Activated CD4-positive, alpha-beta T cell treated with anti-CD3 and anti-CD28 coated beads, Interleukin-2, amount 50 U/mL, for 48 hours (primary cell): ENCODE data around the gene MAGEB3.

Experiments used
- DNase-seq, 2 experiments: peaks; one replicate each; pipeline ENCODE4 v3.0.0-alpha.2; 2020

Gene MAGEB3

DNA sequence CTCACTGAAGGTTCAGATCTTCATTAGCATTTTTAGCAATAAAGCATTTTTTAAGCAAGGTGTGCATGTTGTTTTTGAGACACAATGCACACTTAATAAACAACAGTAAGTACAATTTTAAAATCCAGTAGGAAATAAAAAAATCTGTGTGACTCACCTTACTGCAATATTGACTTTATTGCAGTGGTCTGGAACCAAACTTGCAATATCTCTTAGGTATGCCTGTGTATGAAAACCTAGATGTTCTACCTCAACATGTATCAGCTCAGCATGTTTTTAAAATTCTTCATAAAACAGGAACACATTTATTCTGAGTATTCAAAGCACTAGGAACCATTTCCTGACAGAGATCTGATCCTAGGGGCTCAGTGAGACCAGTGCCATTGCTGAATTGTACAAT, 52.1 kb downstream of the MAGEB3 start:
- DNase-seq: no peak

DNA sequence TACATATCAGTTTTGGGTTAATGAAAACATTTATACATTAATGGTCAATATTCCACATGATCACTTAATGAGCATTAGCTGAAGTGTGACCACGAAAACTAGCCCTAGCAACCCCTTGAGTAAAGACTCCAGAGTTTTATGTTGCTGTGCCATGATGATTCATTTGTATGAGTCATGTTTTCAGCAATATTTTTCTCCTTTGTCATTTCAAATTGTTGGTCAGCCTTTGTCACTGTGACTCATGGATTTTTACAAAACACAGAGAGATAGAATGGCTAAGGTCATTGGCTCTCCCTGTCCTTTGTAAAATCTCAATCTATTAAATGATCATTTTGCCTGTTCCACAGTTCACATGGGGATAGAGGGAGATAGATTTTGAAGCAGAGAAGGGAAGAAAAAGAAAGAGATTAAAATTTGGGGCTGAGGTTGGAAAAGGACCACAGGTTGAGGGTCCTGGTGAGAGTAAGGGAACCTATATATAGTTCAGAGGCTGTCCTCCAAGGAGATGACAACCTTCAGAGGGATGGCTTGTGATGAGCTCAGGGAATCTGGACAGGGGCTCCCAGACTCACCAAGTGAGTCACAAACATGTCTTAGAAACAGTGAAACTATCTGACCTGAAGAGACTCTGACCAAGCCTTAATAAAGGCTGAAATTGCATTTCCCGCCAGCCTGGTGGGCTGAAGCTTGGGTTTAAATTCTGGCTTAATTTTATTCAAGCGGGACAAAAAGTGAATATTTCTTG, 53.2 kb downstream of the MAGEB3 start:
- DNase-seq: no peak
